HepG2 (cell line): ENCODE measurements around the gene PNMA5. TPM values are rescaled to one million over a fixed set of nuclear protein-coding genes. Genes with fewer than 3 reads are reported as not detected.

Experiments
- BCL6 ChIP-seq: IDR thresholded peaks from 2 replicates; pipeline ENCODE4 v1.6.1; 2016; ENCODE audit warnings: missing genetic modification reagents, missing compliant biosample characterization
- GATAD1 ChIP-seq: IDR thresholded peaks from 2 replicates; pipeline ENCODE4 v1.6.1; 2016; ENCODE audit warnings: missing genetic modification reagents, missing compliant biosample characterization
- GMEB1 ChIP-seq: sonication (generic); formaldehyde crosslinking; IDR thresholded peaks from 2 replicates; pipeline ENCODE4 v1.5.1; 2020; ENCODE audit warnings: missing genetic modification reagents, mild to moderate bottlenecking, borderline replicate concordance
- HIVEP1 ChIP-seq: sonication (generic); formaldehyde crosslinking; IDR thresholded peaks from 2 replicates; pipeline ENCODE4 v1.4.0; 2020; ENCODE audit warnings: mild to moderate bottlenecking, missing genetic modification reagents
- JUND ChIP-seq: sonication (generic); formaldehyde crosslinking; IDR thresholded peaks from 2 replicates; pipeline ENCODE4 v1.8.0; 2022; ENCODE audit warnings: mild to moderate bottlenecking, missing genetic modification reagents
- KDM3A ChIP-seq: IDR thresholded peaks from 2 replicates; pipeline ENCODE4 v1.6.1; 2018; ENCODE audit warnings: low read depth, missing compliant biosample characterization
- KDM5A ChIP-seq: fragments of 200-600 bp; sonication (generic); IDR thresholded peaks from 2 replicates; pipeline ENCODE4 v1.7.0; 2018; ENCODE audit warnings: antibody characterized with exemption, mild to moderate bottlenecking, low read length, borderline replicate concordance
- NCOA1 ChIP-seq: sonication (generic); formaldehyde crosslinking; IDR thresholded peaks from 2 replicates; pipeline ENCODE4 v1.9.0; 2021; ENCODE audit warnings: missing genetic modification reagents
- PAXIP1 ChIP-seq: sonication (generic); formaldehyde crosslinking; conservative IDR thresholded peaks from 2 replicates; pipeline ENCODE4 v1.4.0; 2020; ENCODE audit warnings: mild to moderate bottlenecking, missing genetic modification reagents, moderate library complexity
- SMARCC2 ChIP-seq: fragments of 450-650 bp; IDR thresholded peaks from 2 replicates; pipeline ENCODE4 v1.6.1; 2017; ENCODE audit warnings: antibody characterized with exemption, mild to moderate bottlenecking
- STAG1 ChIP-seq: sonication (generic); formaldehyde crosslinking; IDR thresholded peaks from 2 replicates; pipeline ENCODE4 v1.4.0; 2020; ENCODE audit warnings: missing genetic modification reagents
- TEAD3 ChIP-seq: optimal IDR thresholded peaks from 2 replicates; pipeline ENCODE3; 2016; ENCODE audit warnings: borderline replicate concordance
- ZFP37 ChIP-seq: sonication (generic); formaldehyde crosslinking; IDR thresholded peaks from 2 replicates; pipeline ENCODE4 v1.4.0; 2020; ENCODE audit warnings: missing genetic modification reagents, borderline replicate concordance
- ZNF136 ChIP-seq: sonication (generic); formaldehyde crosslinking; IDR thresholded peaks from 2 replicates; pipeline ENCODE4 v1.8.1; 2022; ENCODE audit warnings: low read depth, mild to moderate bottlenecking, moderate library complexity, missing genetic modification reagents
- ZNF543 ChIP-seq: sonication (generic); formaldehyde crosslinking; IDR thresholded peaks from 2 replicates; pipeline ENCODE4 v1.4.0; 2020; ENCODE audit warnings: mild to moderate bottlenecking, missing genetic modification reagents
- ZNF607 ChIP-seq: sonication (generic); formaldehyde crosslinking; IDR thresholded peaks from 2 replicates; pipeline ENCODE4 v1.5.1; 2020; ENCODE audit warnings: missing genetic modification reagents, mild to moderate bottlenecking, borderline replicate concordance
- ZNF782 ChIP-seq: sonication (generic); formaldehyde crosslinking; IDR thresholded peaks from 2 replicates; pipeline ENCODE4 v1.4.0; 2020; ENCODE audit warnings: missing genetic modification reagents, mild to moderate bottlenecking, borderline replicate concordance
- polyA plus RNA-seq, 8 experiments: library from polyadenylated mRNA; depleted of rRNA in 3 of 8; stranded (reverse) in 7 of 8; unstranded in 1 of 8; fragments of >200 nt; fragmentation: Illumina TruSeq in 4 of 8; extraction: Trizol in 4 of 8; gene quantifications; 2 replicates each; pipeline versions ENCODE4 v1.2.1 to v1.2.3, GENCODE V29; 2011 to 2016; ENCODE audit warnings: low read depth in 4 of 8, missing spikeins in 1 of 8, mixed read lengths in 1 of 8; ENCODE audit not compliant: insufficient read depth in 1 of 8
- total RNA-seq, 5 experiments: library from RNA; depleted of rRNA; stranded (reverse); fragments of >200 nt; fragmentation: Illumina TruSeq; extraction: Trizol; gene quantifications; 2 replicates each; pipeline ENCODE4 v1.2.3, GENCODE V29; 2016; ENCODE audit warnings: low read depth in 1 of 5
- TF ChIP-seq, protein P1 (sequence below), 2 experiments: sonication (generic) in 1 of 2; formaldehyde crosslinking in 1 of 2; IDR thresholded peaks; 2 replicates each; pipeline versions ENCODE4 v1.6.1 to v1.9.0; 2014 to 2022; ENCODE audit warnings: antibody characterized with exemption in 1 of 2, borderline replicate concordance in 1 of 2, inconsistent platforms in 1 of 2, low read depth in 1 of 2, missing genetic modification reagents in 1 of 2

Gene PNMA5
- total and polyA plus RNA-seq, 2 of the 13 experiments (the other 11 are each of a cell fraction or from before 2014, with no cell fraction given), result not detected

DNA sequence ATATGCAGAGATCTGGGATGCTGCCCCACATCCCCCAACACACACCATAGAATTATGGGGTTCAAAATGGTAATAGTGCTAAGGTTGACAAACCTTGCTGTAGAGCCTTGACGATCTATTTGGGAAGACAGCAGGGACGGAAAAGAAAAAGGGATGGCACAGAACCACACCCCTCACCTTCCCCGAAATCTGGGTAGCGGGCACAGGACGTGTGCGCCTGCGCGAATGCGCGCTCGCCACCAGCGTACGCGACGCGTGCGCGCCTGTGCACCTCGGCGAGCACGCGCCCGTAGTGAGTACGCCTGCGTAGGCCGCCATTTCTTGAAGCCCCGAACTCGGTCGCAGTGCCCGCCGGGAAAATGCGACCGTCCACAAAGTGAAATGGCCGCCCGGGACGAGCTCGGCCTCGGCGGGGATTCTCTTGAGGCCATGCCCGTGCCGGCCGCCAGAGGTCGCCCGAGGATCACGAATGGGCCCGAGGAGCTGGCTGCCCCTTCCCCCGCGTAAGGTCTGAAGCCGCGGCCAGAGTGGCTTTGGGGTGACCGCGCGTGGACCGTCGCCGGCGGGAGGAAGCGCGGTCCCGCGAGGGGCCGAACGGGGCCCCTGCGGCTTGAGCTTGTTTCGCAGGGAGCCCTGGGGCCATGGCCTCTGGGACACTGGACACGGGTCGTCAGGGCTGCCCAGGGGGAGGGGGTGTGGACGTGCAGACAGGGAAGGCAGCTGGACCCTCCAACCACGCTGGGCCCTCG is 52.4 kb downstream of the PNMA5 start (continued):
- TF ChIP-seq, protein P1, sequence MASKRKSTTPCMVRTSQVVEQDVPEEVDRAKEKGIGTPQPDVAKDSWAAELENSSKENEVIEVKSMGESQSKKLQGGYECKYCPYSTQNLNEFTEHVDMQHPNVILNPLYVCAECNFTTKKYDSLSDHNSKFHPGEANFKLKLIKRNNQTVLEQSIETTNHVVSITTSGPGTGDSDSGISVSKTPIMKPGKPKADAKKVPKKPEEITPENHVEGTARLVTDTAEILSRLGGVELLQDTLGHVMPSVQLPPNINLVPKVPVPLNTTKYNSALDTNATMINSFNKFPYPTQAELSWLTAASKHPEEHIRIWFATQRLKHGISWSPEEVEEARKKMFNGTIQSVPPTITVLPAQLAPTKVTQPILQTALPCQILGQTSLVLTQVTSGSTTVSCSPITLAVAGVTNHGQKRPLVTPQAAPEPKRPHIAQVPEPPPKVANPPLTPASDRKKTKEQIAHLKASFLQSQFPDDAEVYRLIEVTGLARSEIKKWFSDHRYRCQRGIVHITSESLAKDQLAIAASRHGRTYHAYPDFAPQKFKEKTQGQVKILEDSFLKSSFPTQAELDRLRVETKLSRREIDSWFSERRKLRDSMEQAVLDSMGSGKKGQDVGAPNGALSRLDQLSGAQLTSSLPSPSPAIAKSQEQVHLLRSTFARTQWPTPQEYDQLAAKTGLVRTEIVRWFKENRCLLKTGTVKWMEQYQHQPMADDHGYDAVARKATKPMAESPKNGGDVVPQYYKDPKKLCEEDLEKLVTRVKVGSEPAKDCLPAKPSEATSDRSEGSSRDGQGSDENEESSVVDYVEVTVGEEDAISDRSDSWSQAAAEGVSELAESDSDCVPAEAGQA (IDR thresholded peaks at IDR 0.05; ENCODE audit: low read depth), result peak; percentile 72
- TF ChIP-seq, protein P1 (CRISPR knock-in tag; IDR thresholded peaks at IDR 0.05; ENCODE audit: borderline replicate concordance), result no peak
- no peak for TF ChIP-seq JUND
- TF ChIP-seq STAG1 (CRISPR knock-in tag), result peak; percentile 79
- TF ChIP-seq ZNF782 (CRISPR knock-in tag), result no peak; the same call in 1 of the 2 replicates
- peak; percentile 19; the same call in 1 of the 2 replicates for TF ChIP-seq KDM3A (CRISPR knock-in tag)
- peak; percentile 44; the same call in 1 of the 2 replicates for TF ChIP-seq ZNF136
- TF ChIP-seq SMARCC2, result no peak
- TF ChIP-seq GMEB1 (CRISPR knock-in tag), result peak; percentile 96
- 0 out of 2 replicates have a peak, but pooled peaks have one; percentile 27 for TF ChIP-seq ZNF543
- TF ChIP-seq ZFP37 (CRISPR knock-in tag), result no peak
- TF ChIP-seq TEAD3 (CRISPR knock-in tag), result peak; percentile 34
- peak; percentile 94 for TF ChIP-seq GATAD1 (CRISPR knock-in tag)
- peak; percentile 51; the same call in 1 of the 2 replicates for TF ChIP-seq KDM5A
- TF ChIP-seq BCL6 (CRISPR knock-in tag), result 0 out of 2 replicates have a peak, but pooled peaks have one; percentile 8
- 0 out of 2 replicates have a peak, but pooled peaks have one; percentile 18 for TF ChIP-seq PAXIP1 (CRISPR knock-in tag)
- peak; percentile 24; the same call in 1 of the 2 replicates for TF ChIP-seq ZNF607 (CRISPR knock-in tag)
- 0 out of 2 replicates have a peak, but pooled peaks have one; percentile 29 for TF ChIP-seq HIVEP1 (CRISPR knock-in tag)
- no peak for TF ChIP-seq NCOA1 (CRISPR knock-in tag)
